ENCODE results near the gene SCT.
A peak's percentile ranks its signal among the peaks of the same experiment; 100 is the strongest.

Gene SCT

GRCh38 chr11:592918-593317 lies 34.1 kb downstream of the SCT start:
- H3K27ac Mint-ChIP-seq: no peak overlapping the region
- ATAC-seq: no peak

GRCh38 chr11:592501-592900 lies 34.5 kb downstream of the SCT start:
- H3K27ac Mint-ChIP-seq: no peak overlapping the region
- H3K9me3 Mint-ChIP-seq: no peaks in the 10 kb centered on the region
- DNase-seq: no peak
- H3K4me1 Mint-ChIP-seq: peaks cover 57% of the 10 kb centered on the region
- ATAC-seq: no peak
- H3K4me3 Mint-ChIP-seq: no peak overlapping the region
- H3K27me3 Mint-ChIP-seq: no peaks in the 10 kb centered on the region

More at GRCh38 chr11:592918-593317, 34.1 kb downstream of the SCT start:
- Mint-ChIP-seq H3K27me3 (no peaks in the 10 kb centered on the region), H3K9me3 (no peaks in the 10 kb centered on the region), H3K4me3 (no peak overlapping the region), H3K4me1 (peaks cover 52% of the 10 kb centered on the region)
- no peak for DNase-seq

DNA sequence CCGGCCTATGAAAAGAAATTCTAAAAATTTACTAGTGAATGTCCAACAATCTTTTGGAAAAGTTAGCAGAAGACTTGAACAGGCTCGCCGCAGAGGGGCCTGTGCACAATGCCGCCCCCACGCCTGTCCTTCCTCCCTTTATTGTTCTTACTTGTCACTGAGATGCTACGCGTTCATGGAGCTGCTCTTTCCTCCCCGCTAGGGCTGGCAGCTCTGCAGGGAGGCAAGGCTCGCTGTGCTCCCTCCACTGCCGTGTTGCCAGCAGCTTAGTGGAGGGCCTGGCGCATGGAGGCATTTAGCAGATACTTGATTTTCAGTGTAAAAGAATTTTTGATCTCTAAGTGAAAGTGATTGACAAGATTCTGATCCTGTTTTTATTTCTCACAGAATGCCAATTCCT lies 36.0 kb downstream of the SCT start:
- H3K27ac Mint-ChIP-seq: no peak overlapping the region
- no peak for ATAC-seq
- no peaks in the 10 kb centered on the region for H3K9me3 Mint-ChIP-seq

DNA sequence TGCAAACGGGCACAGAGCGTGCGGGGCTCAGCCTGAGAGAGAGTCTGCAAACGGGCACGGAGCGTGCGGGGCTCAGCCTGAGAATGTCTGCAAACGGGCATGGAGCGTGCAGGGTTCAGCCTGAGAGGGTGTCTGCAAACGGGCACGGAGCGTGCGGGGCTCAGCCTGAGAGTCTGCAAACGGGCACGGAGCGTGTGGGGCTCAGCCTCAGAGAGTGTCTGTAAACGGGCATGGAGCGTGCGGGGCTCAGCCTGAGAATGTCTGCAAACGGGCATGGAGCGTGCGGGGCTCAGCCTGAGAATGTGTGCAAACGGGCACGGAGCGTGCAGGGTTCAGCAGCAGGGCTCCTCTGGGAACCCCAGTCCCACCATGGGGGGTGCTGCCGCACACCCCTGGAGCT lies 37.2 kb downstream of the SCT start:
- no peaks in the 10 kb centered on the region for H3K9me3 Mint-ChIP-seq
- no peak overlapping the region for H3K27ac Mint-ChIP-seq
- ATAC-seq (no peak), DNase-seq (no peak)
- H3K27me3 Mint-ChIP-seq: no peaks in the 10 kb centered on the region
- H3K4me3 Mint-ChIP-seq: no peak overlapping the region
- peaks cover 51% of the 10 kb centered on the region for H3K4me1 Mint-ChIP-seq

More for the DNA sequence above, 36.0 kb downstream of the SCT start:
- Mint-ChIP-seq H3K4me1 (peaks cover 58% of the 10 kb centered on the region), H3K27me3 (no peaks in the 10 kb centered on the region), H3K4me3 (no peak overlapping the region)
- no peak for DNase-seq

GRCh38 chr11:587978-588380 lies 39.0 kb downstream of the SCT start:
- peak; percentile 76 to 85 for DNase-seq
- Mint-ChIP-seq H3K4me3 (peak overlapping the region; percentile 82 to 86), H3K9me3 (no peaks in the 10 kb centered on the region), H3K27ac (peak overlapping the region; percentile 98 to 99), H3K4me1 (peaks cover 56% of the 10 kb centered on the region), H3K27me3 (no peaks in the 10 kb centered on the region)
- ATAC-seq: peak; percentile 99

- Mint-ChIP-seq H3K4me3 (peak overlapping the region; percentile 82 to 86), H3K27ac (peak overlapping the region; percentile 98 to 99), H3K27me3 (no peaks in the 10 kb centered on the region), H3K4me1 (peaks cover 51% of the 10 kb centered on the region), H3K9me3 (no peaks in the 10 kb centered on the region)
- ATAC-seq (peak; percentile 58), DNase-seq (no peak)
These were observed 39.4 kb downstream of the SCT start for GRCh38 chr11:587546-587945.

GRCh38 chr11:586376-587316 lies 40.3 kb downstream of the SCT start:
- Mint-ChIP-seq H3K27ac (peak overlapping the region in 1 of 2 donors; percentile 99), H3K4me1 (peaks cover 51% of the 10 kb centered on the region), H3K27me3 (no peaks in the 10 kb centered on the region), H3K9me3 (no peaks in the 10 kb centered on the region), H3K4me3 (peak overlapping the region; percentile 51 to 86)
- DNase-seq: no peak
- ATAC-seq: no peak

DNA sequence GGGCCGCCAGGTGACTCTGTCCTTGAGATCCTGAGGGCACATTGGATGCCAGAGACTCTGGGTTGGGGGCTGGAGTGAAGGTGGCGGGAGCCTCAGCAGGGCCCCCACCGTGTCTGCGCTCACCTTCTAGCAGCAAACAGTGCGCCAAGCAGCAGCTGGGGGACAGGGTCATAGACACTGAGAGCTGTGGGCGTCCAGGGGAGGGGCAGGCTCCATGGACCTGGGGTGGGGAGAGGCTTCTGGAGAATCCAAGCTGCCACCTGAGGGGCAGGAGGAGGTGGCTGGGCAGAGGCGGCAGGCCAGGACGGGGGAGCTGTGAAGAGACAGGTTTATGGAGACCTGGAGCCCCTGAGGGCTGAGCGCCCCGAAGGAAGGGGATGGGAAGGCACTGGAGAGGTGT lies 42.7 kb downstream of the SCT start:
- Mint-ChIP-seq H3K27me3 (no peaks in the 10 kb centered on the region), H3K4me1 (peaks cover 66% of the 10 kb centered on the region), H3K4me3 (no peak overlapping the region), H3K9me3 (no peaks in the 10 kb centered on the region), H3K27ac (peak overlapping the region; percentile 74 to 84)
- ATAC-seq: no peak
- DNase-seq: no peak

GRCh38 chr11:581752-582151 lies 45.2 kb downstream of the SCT start:
- no peak for ATAC-seq
- DNase-seq: no peak
- H3K27ac Mint-ChIP-seq: no peak overlapping the region
- peaks cover 64% of the 10 kb centered on the region for H3K4me1 Mint-ChIP-seq
- no peak overlapping the region for H3K4me3 Mint-ChIP-seq
- H3K27me3 Mint-ChIP-seq: no peaks in the 10 kb centered on the region
- no peaks in the 10 kb centered on the region for H3K9me3 Mint-ChIP-seq

- Mint-ChIP-seq H3K9me3 (no peaks in the 10 kb centered on the region), H3K4me3 (peak overlapping the region in 1 of 2 donors; percentile 11), H3K4me1 (peaks cover 60% of the 10 kb centered on the region), H3K27ac (peak overlapping the region; percentile 53 to 61), H3K27me3 (no peaks in the 10 kb centered on the region)
- ATAC-seq: no peak
- no peak for DNase-seq
These were observed 45.6 kb downstream of the SCT start for GRCh38 chr11:581342-581741.

GRCh38 chr11:579830-580601 lies 47.0 kb downstream of the SCT start:
- H3K27ac Mint-ChIP-seq: peak overlapping the region in 1 of 2 donors; percentile 95
- no peak for ATAC-seq

DNA sequence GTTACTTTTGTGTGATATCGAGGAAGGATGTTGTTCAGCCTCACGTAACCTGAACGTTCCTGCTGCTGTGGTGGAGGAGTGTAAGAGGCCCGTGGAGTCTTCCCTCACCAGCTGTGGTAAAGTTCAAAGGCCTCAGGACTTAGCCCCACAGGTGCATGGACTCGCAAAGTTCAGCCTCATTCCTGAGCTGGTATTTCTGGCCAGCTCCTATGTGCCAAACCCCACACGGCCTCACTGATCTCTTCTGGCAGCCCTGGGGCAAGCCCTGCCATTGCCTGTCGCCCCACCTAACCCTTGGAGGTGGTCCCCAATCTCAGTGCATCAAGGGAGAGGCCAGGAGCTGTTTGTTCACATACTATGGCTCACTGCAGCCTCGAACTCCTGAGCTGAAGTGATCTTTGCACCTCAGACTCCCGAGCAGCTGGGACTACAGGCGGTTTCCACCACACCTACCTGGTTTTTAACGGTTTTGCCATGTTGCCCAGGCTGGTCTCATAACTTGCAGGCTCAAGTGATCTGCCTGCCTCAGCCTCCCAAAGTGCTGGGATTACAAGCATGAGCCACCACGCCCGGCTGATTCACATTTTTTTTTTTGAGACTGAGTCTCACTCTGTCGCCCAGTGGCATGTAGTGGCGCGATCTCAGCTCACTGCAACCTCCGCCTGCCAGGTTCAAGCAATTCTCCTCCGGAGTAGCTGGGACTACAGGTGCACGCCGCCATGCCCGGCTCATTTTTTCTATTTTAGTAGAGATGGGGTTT lies 48.5 kb downstream of the SCT start:
- Mint-ChIP-seq H3K4me1 (peaks cover 63% of the 10 kb centered on the region), H3K4me3 (peak overlapping the region; percentile 88 to 93), H3K27ac (peak overlapping the region in 1 of 2 donors; percentile 95), H3K27me3 (peaks cover 16% of the 10 kb centered on the region), H3K9me3 (no peaks in the 10 kb centered on the region)
- no peak for ATAC-seq
- no peak for DNase-seq

More at GRCh38 chr11:579830-580601, 47.0 kb downstream of the SCT start:
- no peak for DNase-seq
- peaks cover 4% of the 10 kb centered on the region for H3K27me3 Mint-ChIP-seq
- H3K4me3 Mint-ChIP-seq: peak overlapping the region in 1 of 2 donors; percentile 93
- H3K9me3 Mint-ChIP-seq: no peaks in the 10 kb centered on the region
- H3K4me1 Mint-ChIP-seq: peaks cover 58% of the 10 kb centered on the region

DNA sequence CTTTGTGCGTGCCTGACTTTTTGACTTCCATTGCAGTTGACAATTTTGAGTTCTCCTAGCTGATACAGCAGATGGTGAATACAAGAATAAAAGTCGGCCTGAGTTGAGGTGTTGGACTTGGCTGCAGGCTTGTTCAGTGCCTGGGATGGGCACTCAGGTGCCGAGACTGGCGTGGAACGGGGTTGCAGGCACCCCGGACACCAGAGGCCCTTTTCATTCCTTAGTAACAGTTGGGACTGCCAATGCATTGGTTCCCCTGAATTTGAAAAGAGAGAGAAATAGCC lies 49.4 kb downstream of the SCT start:
- H3K4me1 Mint-ChIP-seq: peaks cover 63% of the 10 kb centered on the region
- ATAC-seq: no peak

GRCh38 chr11:576811-577610 lies 50.0 kb downstream of the SCT start:
- peaks cover 63% of the 10 kb centered on the region for H3K4me1 Mint-ChIP-seq
- H3K4me3 Mint-ChIP-seq: peak overlapping the region; percentile 88 to 93

More for the DNA sequence above, 49.4 kb downstream of the SCT start:
- Mint-ChIP-seq H3K27me3 (peaks cover 16% of the 10 kb centered on the region), H3K27ac (peak overlapping the region; percentile 89 to 95), H3K4me3 (peak overlapping the region; percentile 88 to 93), H3K9me3 (no peaks in the 10 kb centered on the region)
- DNase-seq: no peak

More at GRCh38 chr11:576811-577610, 50.0 kb downstream of the SCT start:
- no peaks in the 10 kb centered on the region for H3K9me3 Mint-ChIP-seq
- DNase-seq (peak in 1 of 2 donors; percentile 45), ATAC-seq (no peak)
- H3K27ac Mint-ChIP-seq: peak overlapping the region; percentile 89 to 95
- peaks cover 16% of the 10 kb centered on the region for H3K27me3 Mint-ChIP-seq

All from stimulated activated naive CD8-positive, alpha-beta T cell treated with anti-CD3 and anti-CD28 coated beads, Interleukin-15, amount 100 ng/mL, for 72 hours (primary cell).